ENCODE measurements around the gene DIAPH2.

DIAPH2 gene

DNA sequence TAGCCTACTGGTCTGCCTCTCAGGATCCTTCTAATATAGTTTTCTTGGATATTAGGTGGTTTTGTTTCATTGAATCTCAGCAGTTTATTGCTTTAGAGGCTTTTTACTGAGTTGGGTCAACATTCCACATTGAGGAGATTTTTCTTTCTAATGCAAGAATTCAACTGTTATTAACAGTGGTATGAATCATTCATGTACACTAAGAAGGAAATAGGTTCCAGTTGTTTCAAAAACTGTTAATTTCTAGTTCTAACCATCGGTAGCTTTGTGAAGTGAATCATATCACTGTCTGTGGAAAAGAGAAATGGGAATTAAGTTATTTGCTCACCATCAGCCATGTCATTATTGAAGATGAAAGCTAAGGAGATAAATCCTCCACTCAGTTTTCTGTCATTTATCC lies 530.5 kb downstream of the DIAPH2 start (continued):
- TF ChIP-seq ZNF311 (tag by site-specific recombination; IDR thresholded peaks at IDR 0.05; ENCODE audit: borderline replicate concordance), result no peak

DNA sequence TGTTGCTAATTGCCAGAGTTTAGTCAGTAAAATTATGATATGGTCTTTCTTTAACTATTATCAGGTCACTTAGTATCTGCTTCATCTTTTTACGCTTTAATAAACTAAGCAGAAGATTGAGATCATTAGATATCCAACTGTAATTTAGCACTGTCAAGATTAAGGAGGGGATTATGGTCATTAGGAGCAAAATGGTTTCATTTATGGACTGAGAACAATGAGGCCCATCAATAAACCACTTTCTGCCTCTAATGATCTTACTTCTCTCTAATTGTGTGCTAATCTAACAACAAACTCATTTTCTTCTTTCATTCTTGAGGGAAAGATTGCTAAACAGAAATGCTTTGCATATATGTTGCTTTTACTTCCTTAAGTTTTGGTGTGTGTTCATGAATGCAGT lies 539.5 kb downstream of the DIAPH2 start:
- ChIA-PET CTCF (no interaction called here), POLR2A (no interaction called here)
- Histone ChIP-seq H3K4me1 (ENCODE audit: control insufficient read depth, insufficient read depth, low read length) (no peaks in the 10 kb centered on the region), H3K27ac (ENCODE audit: extremely low read depth, low read depth, low read length) (no peak overlapping the region), H3K36me3 (ENCODE audit: control insufficient read depth in 2 of 2, insufficient read depth in 1 of 2, low read length in 2 of 2) (no peaks in the 10 kb centered on the region), H3K9me3 (ENCODE audit: control insufficient read depth, insufficient read depth, low read depth, low read length) (no peaks in the 10 kb centered on the region), H3K4me3 (ENCODE audit: low read depth, low read length) (no peak overlapping the region)
- TF ChIP-seq SCRT2 (tag by site-specific recombination; IDR thresholded peaks at IDR 0.05) (no peak), ZNF510 (tag by site-specific recombination; IDR thresholded peaks at IDR 0.05; ENCODE audit: insufficient replicate concordance) (no peak), KLF7 (tag by site-specific recombination; IDR thresholded peaks at IDR 0.05; ENCODE audit: borderline replicate concordance) (no peak), YY1 (tag by site-specific recombination; IDR thresholded peaks at IDR 0.05) (no peak), SETDB1 (IDR thresholded peaks at IDR 0.05; ENCODE audit: insufficient read length, low read length) (no peak), ZNF837 (tag by site-specific recombination; IDR thresholded peaks at IDR 0.05) (no peak)
- TF ChIP-seq, protein P1, sequence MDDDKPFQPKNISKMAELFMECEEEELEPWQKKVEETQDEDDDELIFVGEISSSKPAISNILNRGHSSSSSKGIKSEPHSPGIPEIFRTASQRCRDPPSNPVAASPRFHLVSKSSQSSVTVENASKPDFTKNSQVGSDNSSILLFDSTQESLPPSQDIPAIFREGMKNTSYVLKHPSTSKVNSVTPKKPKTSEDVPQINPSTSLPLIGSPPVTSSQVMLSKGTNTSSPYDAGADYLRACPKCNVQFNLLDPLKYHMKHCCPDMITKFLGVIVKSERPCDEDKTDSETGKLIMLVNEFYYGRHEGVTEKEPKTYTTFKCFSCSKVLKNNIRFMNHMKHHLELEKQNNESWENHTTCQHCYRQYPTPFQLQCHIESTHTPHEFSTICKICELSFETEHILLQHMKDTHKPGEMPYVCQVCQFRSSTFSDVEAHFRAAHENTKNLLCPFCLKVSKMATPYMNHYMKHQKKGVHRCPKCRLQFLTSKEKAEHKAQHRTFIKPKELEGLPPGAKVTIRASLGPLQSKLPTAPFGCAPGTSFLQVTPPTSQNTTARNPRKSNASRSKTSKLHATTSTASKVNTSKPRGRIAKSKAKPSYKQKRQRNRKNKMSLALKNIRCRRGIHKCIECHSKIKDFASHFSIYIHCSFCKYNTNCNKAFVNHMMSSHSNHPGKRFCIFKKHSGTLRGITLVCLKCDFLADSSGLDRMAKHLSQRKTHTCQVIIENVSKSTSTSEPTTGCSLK (tag by site-specific recombination; IDR thresholded peaks at IDR 0.05), result no peak
- TF ChIP-seq, protein P2, sequence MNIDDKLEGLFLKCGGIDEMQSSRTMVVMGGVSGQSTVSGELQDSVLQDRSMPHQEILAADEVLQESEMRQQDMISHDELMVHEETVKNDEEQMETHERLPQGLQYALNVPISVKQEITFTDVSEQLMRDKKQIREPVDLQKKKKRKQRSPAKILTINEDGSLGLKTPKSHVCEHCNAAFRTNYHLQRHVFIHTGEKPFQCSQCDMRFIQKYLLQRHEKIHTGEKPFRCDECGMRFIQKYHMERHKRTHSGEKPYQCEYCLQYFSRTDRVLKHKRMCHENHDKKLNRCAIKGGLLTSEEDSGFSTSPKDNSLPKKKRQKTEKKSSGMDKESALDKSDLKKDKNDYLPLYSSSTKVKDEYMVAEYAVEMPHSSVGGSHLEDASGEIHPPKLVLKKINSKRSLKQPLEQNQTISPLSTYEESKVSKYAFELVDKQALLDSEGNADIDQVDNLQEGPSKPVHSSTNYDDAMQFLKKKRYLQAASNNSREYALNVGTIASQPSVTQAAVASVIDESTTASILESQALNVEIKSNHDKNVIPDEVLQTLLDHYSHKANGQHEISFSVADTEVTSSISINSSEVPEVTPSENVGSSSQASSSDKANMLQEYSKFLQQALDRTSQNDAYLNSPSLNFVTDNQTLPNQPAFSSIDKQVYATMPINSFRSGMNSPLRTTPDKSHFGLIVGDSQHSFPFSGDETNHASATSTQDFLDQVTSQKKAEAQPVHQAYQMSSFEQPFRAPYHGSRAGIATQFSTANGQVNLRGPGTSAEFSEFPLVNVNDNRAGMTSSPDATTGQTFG (tag by site-specific recombination; IDR thresholded peaks at IDR 0.05; ENCODE audit: borderline replicate concordance), result no peak
- TF ChIP-seq, protein P3, sequence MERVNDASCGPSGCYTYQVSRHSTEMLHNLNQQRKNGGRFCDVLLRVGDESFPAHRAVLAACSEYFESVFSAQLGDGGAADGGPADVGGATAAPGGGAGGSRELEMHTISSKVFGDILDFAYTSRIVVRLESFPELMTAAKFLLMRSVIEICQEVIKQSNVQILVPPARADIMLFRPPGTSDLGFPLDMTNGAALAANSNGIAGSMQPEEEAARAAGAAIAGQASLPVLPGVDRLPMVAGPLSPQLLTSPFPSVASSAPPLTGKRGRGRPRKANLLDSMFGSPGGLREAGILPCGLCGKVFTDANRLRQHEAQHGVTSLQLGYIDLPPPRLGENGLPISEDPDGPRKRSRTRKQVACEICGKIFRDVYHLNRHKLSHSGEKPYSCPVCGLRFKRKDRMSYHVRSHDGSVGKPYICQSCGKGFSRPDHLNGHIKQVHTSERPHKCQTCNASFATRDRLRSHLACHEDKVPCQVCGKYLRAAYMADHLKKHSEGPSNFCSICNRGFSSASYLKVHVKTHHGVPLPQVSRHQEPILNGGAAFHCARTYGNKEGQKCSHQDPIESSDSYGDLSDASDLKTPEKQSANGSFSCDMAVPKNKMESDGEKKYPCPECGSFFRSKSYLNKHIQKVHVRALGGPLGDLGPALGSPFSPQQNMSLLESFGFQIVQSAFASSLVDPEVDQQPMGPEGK (tag by site-specific recombination; IDR thresholded peaks at IDR 0.05), result no peak
- TF ChIP-seq, protein P4, sequence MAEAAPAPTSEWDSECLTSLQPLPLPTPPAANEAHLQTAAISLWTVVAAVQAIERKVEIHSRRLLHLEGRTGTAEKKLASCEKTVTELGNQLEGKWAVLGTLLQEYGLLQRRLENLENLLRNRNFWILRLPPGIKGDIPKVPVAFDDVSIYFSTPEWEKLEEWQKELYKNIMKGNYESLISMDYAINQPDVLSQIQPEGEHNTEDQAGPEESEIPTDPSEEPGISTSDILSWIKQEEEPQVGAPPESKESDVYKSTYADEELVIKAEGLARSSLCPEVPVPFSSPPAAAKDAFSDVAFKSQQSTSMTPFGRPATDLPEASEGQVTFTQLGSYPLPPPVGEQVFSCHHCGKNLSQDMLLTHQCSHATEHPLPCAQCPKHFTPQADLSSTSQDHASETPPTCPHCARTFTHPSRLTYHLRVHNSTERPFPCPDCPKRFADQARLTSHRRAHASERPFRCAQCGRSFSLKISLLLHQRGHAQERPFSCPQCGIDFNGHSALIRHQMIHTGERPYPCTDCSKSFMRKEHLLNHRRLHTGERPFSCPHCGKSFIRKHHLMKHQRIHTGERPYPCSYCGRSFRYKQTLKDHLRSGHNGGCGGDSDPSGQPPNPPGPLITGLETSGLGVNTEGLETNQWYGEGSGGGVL (tag by site-specific recombination; IDR thresholded peaks at IDR 0.05), result no peak

DNA sequence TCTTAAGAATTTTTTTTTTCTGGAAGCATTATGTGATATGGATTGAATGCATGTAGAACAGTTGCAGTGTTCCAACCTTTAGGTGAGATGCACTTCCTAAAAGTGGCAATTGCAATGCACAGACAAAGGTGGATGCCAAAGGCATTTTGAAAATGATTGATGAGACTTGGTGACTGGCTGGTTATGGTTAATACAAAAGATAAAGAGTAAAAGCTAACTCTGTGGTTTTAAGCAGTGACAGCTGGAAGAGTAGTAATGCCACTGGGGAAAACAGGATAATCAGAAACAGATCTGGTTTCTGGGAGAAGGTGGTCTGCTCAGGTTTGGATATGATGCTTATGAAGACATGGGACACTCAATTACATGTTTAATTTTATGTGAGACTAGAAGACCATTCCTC lies 544.7 kb downstream of the DIAPH2 start:
- H3K4me3 ChIP-seq (ENCODE audit: low read depth, low read length), result no peak overlapping the region
- H3K36me3 ChIP-seq (ENCODE audit: control insufficient read depth in 2 of 2, insufficient read depth in 1 of 2, low read length in 2 of 2), result no peaks in the 10 kb centered on the region
- H3K9me3 ChIP-seq (ENCODE audit: control insufficient read depth, insufficient read depth, low read depth, low read length), result no peaks in the 10 kb centered on the region
- ChIA-PET POLR2A (no interaction called here), CTCF (interaction anchor here (1.0 kb wide), 1 partner anchor 37 kb away, joined by 5 read pairs; no protein-coding TSS in a partner anchor)
- no peak for TF ChIP-seq ZNF768 (tag by site-specific recombination; IDR thresholded peaks at IDR 0.05)
- no peak for TF ChIP-seq ZSCAN16 (tag by site-specific recombination; IDR thresholded peaks at IDR 0.05)
- TF ChIP-seq SP2 (tag by site-specific recombination; IDR thresholded peaks at IDR 0.05), result no peak
- TF ChIP-seq, protein P5, sequence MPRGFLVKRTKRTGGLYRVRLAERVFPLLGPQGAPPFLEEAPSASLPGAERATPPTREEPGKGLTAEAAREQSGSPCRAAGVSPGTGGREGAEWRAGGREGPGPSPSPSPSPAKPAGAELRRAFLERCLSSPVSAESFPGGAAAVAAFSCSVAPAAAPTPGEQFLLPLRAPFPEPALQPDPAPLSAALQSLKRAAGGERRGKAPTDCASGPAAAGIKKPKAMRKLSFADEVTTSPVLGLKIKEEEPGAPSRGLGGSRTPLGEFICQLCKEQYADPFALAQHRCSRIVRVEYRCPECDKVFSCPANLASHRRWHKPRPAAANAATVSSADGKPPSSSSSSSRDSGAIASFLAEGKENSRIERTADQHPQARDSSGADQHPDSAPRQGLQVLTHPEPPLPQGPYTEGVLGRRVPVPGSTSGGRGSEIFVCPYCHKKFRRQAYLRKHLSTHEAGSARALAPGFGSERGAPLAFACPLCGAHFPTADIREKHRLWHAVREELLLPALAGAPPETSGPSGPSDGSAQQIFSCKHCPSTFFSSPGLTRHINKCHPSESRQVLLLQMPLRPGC (tag by site-specific recombination; IDR thresholded peaks at IDR 0.05), result no peak
- TF ChIP-seq GLI4 (tag by site-specific recombination; IDR thresholded peaks at IDR 0.05), result no peak
- TF ChIP-seq IKZF3 (tag by site-specific recombination; IDR thresholded peaks at IDR 0.05), result no peak
- TF ChIP-seq, protein P6, sequence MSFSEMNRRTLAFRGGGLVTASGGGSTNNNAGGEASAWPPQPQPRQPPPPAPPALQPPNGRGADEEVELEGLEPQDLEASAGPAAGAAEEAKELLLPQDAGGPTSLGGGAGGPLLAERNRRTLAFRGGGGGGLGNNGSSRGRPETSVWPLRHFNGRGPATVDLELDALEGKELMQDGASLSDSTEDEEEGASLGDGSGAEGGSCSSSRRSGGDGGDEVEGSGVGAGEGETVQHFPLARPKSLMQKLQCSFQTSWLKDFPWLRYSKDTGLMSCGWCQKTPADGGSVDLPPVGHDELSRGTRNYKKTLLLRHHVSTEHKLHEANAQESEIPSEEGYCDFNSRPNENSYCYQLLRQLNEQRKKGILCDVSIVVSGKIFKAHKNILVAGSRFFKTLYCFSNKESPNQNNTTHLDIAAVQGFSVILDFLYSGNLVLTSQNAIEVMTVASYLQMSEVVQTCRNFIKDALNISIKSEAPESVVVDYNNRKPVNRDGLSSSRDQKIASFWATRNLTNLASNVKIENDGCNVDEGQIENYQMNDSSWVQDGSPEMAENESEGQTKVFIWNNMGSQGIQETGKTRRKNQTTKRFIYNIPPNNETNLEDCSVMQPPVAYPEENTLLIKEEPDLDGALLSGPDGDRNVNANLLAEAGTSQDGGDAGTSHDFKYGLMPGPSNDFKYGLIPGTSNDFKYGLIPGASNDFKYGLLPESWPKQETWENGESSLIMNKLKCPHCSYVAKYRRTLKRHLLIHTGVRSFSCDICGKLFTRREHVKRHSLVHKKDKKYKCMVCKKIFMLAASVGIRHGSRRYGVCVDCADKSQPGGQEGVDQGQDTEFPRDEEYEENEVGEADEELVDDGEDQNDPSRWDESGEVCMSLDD (tag by site-specific recombination; IDR thresholded peaks at IDR 0.05), result no peak
- no peak for TF ChIP-seq ZNF214 (tag by site-specific recombination; IDR thresholded peaks at IDR 0.05; ENCODE audit: borderline replicate concordance)
- H3K4me1 ChIP-seq (ENCODE audit: control insufficient read depth, insufficient read depth, low read length), result no peaks in the 10 kb centered on the region
- no peak overlapping the region for H3K27ac ChIP-seq (ENCODE audit: extremely low read depth, low read depth, low read length)

Measured in HEK293 (cell line).